Measurements from ENCODE around the gene RNF207.

RNF207 gene

GRCh38 chr1:6258675-6259074 is 52.8 kb downstream of the RNF207 start (continued):
- TF ChIP-seq PRDM10 (tag by site-specific recombination; IDR thresholded peaks at IDR 0.05) (no peak), MYNN (tag by site-specific recombination; IDR thresholded peaks at IDR 0.05; ENCODE audit: borderline replicate concordance) (no peak), ZNF341 (tag by site-specific recombination; IDR thresholded peaks at IDR 0.05; ENCODE audit: low read depth) (no peak), ZNF16 (tag by site-specific recombination; IDR thresholded peaks at IDR 0.05; ENCODE audit: low read depth) (no peak), ZNF670 (tag by site-specific recombination; IDR thresholded peaks at IDR 0.05; ENCODE audit: low read depth) (no peak), ZNF18 (tag by site-specific recombination; IDR thresholded peaks at IDR 0.05) (no peak), ZNF2 (tag by site-specific recombination; IDR thresholded peaks at IDR 0.05) (no peak)

DNA sequence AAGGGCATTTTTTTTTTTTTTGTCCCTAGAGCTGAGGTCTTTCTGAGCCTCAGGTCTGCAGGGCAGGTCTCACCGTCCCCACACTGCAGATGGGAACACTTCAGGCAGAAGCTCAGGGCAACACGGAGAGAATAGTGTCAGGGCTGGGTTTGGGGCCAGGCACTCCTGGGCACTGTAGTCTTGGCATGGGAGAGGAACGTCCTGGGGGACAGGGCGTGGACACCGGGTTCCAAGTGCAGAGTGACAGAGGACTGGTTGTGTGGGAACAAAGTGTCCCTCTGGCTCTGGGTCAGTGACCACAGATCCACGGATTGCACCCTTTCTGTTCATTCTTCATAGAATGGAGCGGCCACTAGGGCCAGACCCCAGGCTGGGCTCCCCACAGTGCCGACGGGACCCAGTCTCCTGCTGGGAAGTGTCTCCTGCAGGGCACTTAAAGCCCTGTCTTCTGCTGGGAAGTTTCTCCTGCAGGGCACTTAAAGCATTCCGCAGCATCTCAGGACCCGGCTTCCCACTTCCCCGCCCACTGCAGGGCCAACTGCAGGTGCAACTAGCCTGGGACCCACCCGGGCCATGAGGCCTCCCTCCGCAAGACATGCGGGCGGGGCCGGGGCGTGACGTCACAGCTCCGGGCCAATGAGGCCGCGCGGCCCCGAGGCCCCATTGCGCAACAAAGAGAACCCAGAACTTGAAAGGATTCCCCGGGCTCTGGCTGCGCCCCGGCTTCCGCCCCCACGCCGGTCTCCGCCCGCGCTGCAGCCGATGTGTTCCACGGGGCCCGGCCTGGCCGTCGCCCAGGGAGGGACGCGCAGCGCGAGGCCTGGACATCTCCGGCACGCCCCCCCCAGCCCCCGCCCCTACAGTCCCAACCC is 53.8 kb downstream of the RNF207 start:
- H3K4me3 ChIP-seq (ENCODE audit: low read depth, low read length): peak overlapping the region; percentile 46
- ChIA-PET CTCF (interaction anchor here (3.0 kb wide), 1 partner anchor 13 kb away, joined by 12 read pairs; no protein-coding TSS in a partner anchor), POLR2A (no interaction called here)
- H3K27ac ChIP-seq (ENCODE audit: extremely low read depth, low read depth, low read length): no peak overlapping the region
- H3K4me1 ChIP-seq (ENCODE audit: control insufficient read depth, insufficient read depth, low read length): 0 out of 2 replicates have a peak, but pooled peaks cover 2% of the 10 kb centered on the region
- no peaks in the 10 kb centered on the region for H3K9me3 ChIP-seq (ENCODE audit: control insufficient read depth, insufficient read depth, low read depth, low read length)
- H3K36me3 ChIP-seq (ENCODE audit: control insufficient read depth in 2 of 2, insufficient read depth in 1 of 2, low read length in 2 of 2): peaks cover 0 to 9% of the 10 kb centered on the region in 2 experiments; a peak in 1 of 3 replicates
- TF ChIP-seq ZIC2 (tag by site-specific recombination; IDR thresholded peaks at IDR 0.05) (peak; percentile 93), KLF16 (tag by site-specific recombination; IDR thresholded peaks at IDR 0.05) (peak; percentile 72), BCL11B (tag by site-specific recombination; IDR thresholded peaks at IDR 0.05; ENCODE audit: low read depth) (no peak), ZBTB21 (tag by site-specific recombination; IDR thresholded peaks at IDR 0.05) (peak; percentile 92), ZFHX2 (tag by site-specific recombination; conservative IDR thresholded peaks at IDR 0.05) (peak; percentile 92), ZBTB1 (tag by site-specific recombination; IDR thresholded peaks at IDR 0.05) (no peak), GLIS2 (tag by site-specific recombination; IDR thresholded peaks at IDR 0.05) (peak; percentile 73), GLI4 (tag by site-specific recombination; IDR thresholded peaks at IDR 0.05) (no peak), ZBTB7A (tag by site-specific recombination; IDR thresholded peaks at IDR 0.05; ENCODE audit: low read depth) (peak; percentile 70; the same call in 1 of the 2 replicates), EGR2 (tag by site-specific recombination; IDR thresholded peaks at IDR 0.05; ENCODE audit: low read depth) (peak; percentile 83), ZBTB44 (tag by site-specific recombination; IDR thresholded peaks at IDR 0.05) (peak; percentile 73), ZNF175 (tag by site-specific recombination; IDR thresholded peaks at IDR 0.05) (no peak), ZNF600 (tag by site-specific recombination; IDR thresholded peaks at IDR 0.05) (0 out of 2 replicates have a peak, but pooled peaks have one; percentile 19), HOXA7 (CRISPR knock-in tag; IDR thresholded peaks at IDR 0.05; ENCODE audit: borderline replicate concordance) (no peak), ZNF19 (tag by site-specific recombination; IDR thresholded peaks at IDR 0.05; ENCODE audit: low read depth) (no peak), ZBTB10 (tag by site-specific recombination; IDR thresholded peaks at IDR 0.05) (peak; percentile 29; the same call in 1 of the 2 replicates), GLIS1 (tag by site-specific recombination; IDR thresholded peaks at IDR 0.05) (peak; percentile 92), ZNF670 (tag by site-specific recombination; IDR thresholded peaks at IDR 0.05; ENCODE audit: low read depth) (no peak)
- TF ChIP-seq, protein P1, sequence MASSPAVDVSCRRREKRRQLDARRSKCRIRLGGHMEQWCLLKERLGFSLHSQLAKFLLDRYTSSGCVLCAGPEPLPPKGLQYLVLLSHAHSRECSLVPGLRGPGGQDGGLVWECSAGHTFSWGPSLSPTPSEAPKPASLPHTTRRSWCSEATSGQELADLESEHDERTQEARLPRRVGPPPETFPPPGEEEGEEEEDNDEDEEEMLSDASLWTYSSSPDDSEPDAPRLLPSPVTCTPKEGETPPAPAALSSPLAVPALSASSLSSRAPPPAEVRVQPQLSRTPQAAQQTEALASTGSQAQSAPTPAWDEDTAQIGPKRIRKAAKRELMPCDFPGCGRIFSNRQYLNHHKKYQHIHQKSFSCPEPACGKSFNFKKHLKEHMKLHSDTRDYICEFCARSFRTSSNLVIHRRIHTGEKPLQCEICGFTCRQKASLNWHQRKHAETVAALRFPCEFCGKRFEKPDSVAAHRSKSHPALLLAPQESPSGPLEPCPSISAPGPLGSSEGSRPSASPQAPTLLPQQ (tag by site-specific recombination; IDR thresholded peaks at IDR 0.05): peak; percentile 99

Data from HEK293 (cell line).